ENCODE measurements around the gene PIGT.

DNA sequence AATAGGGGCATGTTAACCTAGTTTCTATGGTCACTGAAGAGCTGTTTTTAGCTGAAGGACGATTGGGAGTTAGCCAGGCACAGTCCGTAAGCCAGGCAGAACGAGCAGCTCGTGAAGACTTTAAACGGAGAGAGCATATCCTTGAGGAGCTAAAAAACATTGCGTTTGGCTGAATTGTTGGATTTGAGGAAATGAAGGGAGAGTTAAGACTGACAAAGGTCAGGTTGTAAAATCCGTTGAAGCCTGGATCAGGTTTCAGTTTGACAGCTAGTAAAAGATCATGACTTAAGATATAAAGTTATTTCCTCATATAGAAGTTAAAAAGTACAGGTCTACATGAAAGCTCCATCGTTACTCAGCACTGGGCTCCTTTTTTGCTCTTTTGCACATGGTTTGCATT, 5.1 kb upstream of the PIGT start:
- no peak for TF ChIP-seq CEBPB (IDR thresholded peaks at IDR 0.05; ENCODE audit: low read depth, low read length)
- no peak for TF ChIP-seq POLR2A (IDR thresholded peaks at IDR 0.05; ENCODE audit: low read depth, low read length)
- no peak for TF ChIP-seq CTCF (conservative IDR thresholded peaks at IDR 0.05; ENCODE audit: low read depth, low read length)
- TF ChIP-seq, protein P1, sequence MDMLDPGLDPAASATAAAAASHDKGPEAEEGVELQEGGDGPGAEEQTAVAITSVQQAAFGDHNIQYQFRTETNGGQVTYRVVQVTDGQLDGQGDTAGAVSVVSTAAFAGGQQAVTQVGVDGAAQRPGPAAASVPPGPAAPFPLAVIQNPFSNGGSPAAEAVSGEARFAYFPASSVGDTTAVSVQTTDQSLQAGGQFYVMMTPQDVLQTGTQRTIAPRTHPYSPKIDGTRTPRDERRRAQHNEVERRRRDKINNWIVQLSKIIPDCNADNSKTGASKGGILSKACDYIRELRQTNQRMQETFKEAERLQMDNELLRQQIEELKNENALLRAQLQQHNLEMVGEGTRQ (IDR thresholded peaks at IDR 0.05; ENCODE audit: low read depth, low read length), result no peak

All from IMR-90 (cell line).